Kidney glomerular epithelial cell (primary cell): ENCODE results near the gene ZNF512.
A peak's percentile ranks its signal among the peaks of the same experiment; 100 is the strongest.
"Not testable (repeated sequence)": the region's sequence is repeated elsewhere in the genome, so short reads cannot be mapped to it uniquely, and the experiment has no call there.

Experiments
- DNase-seq: peaks from one replicate; lab custom pipeline; 2025; lab: John Stamatoyannopoulos, UW

ZNF512 gene

GRCh38 chr2:27583390-27583915, 611 bp downstream of the ZNF512 start:
- no peak for DNase-seq

- no peak for DNase-seq
Observed at GRCh38 chr2:27584597-27584996, 1.8 kb downstream of the ZNF512 start.

GRCh38 chr2:27587025-27587424, 4.2 kb downstream of the ZNF512 start:
- DNase-seq = no peak

GRCh38 chr2:27588308-27588707, 5.5 kb downstream of the ZNF512 start:
- no peak for DNase-seq

- no peak for DNase-seq
Observed at GRCh38 chr2:27591745-27592144, 8.9 kb downstream of the ZNF512 start.

GRCh38 chr2:27593240-27593639, 10.4 kb downstream of the ZNF512 start:
- no peak for DNase-seq

- DNase-seq = not testable (repeated sequence)
Observed at GRCh38 chr2:27594020-27594703, 11.3 kb downstream of the ZNF512 start.

GRCh38 chr2:27595412-27595811, 12.6 kb downstream of the ZNF512 start:
- not testable (repeated sequence) for DNase-seq

- DNase-seq = no peak
Observed at GRCh38 chr2:27596627-27597026, 13.8 kb downstream of the ZNF512 start.

GRCh38 chr2:27606611-27607010, 23.8 kb downstream of the ZNF512 start:
- DNase-seq = peak; percentile 6

GRCh38 chr2:27613985-27614384, 31.1 kb downstream of the ZNF512 start:
- DNase-seq = no peak

GRCh38 chr2:27615316-27615715, 32.5 kb downstream of the ZNF512 start:
- no peak for DNase-seq

- no peak for DNase-seq
Observed at GRCh38 chr2:27621524-27621923, 38.7 kb downstream of the ZNF512 start.

GRCh38 chr2:27622921-27623384, 40.1 kb downstream of the ZNF512 start:
- DNase-seq = peak; percentile 89

GRCh38 chr2:27624943-27625342, 42.1 kb downstream of the ZNF512 start:
- DNase-seq = no peak

- not testable (repeated sequence) for DNase-seq
Observed at GRCh38 chr2:27626323-27626722, 43.5 kb downstream of the ZNF512 start.

- not testable (repeated sequence) for DNase-seq
Observed at GRCh38 chr2:27626921-27627320, 44.1 kb downstream of the ZNF512 start.

- DNase-seq = peak; percentile 94
Observed at GRCh38 chr2:27627963-27628766, 45.3 kb downstream of the ZNF512 start.

- DNase-seq = peak; percentile 95
Observed at GRCh38 chr2:27628767-27629709, 46.2 kb downstream of the ZNF512 start, which contains the start of the genes CCDC121 and GPN1. CCDC121 (minus strand) TSS chr2:27629012; CDS start chr2:27627799, 1,213 bp downstream. GPN1 (plus strand) TSS chr2:27629050; CDS start chr2:27629059, 9 bp downstream.

GRCh38 chr2:27630257-27630656, 47.4 kb downstream of the ZNF512 start:
- not testable (repeated sequence) for DNase-seq

GRCh38 chr2:27634291-27634690, 51.4 kb downstream of the ZNF512 start:
- no peak for DNase-seq

GRCh38 chr2:27636766-27637165, 53.9 kb downstream of the ZNF512 start:
- no peak for DNase-seq
